Measurements from ENCODE around the gene NOS3. TPM values are rescaled to one million over a fixed set of nuclear protein-coding genes. Genes with fewer than 3 reads are reported as not detected.

NOS3 gene
- total and polyA plus RNA-seq, 9 of the 15 experiments (the other 6 are each of a cell fraction or from before 2014, with no cell fraction given) = 1.1 to 121 (median 23.6) TPM

DNA sequence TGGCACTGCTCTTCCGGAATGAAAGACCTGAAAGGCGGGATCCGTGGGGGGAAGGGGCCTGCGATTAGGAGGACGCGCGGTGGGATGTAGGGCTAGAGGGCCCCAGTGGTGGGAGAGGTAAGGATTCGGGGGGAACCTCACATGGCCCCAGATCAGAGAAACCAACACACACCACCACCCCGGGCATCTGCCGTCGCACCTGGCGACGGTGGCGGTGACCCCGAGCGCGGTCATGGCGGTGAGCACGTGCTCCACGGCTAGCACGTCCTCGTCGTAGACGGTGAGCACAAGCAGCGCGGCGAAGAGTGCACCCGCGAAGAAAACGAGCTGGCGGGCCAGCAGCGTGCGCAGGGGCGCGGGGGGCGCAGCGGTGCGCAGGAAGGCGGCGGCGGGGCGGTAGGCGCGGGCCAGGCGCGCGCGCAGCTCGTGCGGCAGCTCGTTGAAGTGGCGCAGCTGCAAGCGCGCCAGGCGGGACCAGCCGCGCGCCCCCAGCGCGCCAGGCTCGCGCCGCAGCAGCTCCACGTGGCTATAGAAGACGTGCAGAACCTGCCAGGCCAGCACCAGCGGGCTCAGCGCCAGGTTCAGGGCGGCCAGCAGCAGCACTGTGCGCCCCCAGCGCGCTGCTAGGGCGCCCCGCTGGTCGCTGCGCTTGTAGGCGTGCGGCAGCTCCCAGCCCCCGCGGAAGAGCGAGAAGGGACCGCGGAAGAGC, 27.8 kb downstream of the NOS3 start (continued):
- 0 out of 2 replicates have a peak, but pooled peaks have one; percentile 4 for TF ChIP-seq CBX1 (IDR thresholded peaks at IDR 0.05; ENCODE audit: low read depth)
- TF ChIP-seq SAFB (IDR thresholded peaks at IDR 0.05; ENCODE audit: borderline replicate concordance, low read depth, low read length) = 0 out of 2 replicates have a peak, but pooled peaks have one; percentile 36
- no peak for TF ChIP-seq ARID1B (IDR thresholded peaks at IDR 0.05)
- no peak for TF ChIP-seq LCOR (CRISPR knock-in tag; IDR thresholded peaks at IDR 0.05)
- TF ChIP-seq ZNF75A (CRISPR knock-in tag; IDR thresholded peaks at IDR 0.05) = no peak
- TF ChIP-seq NCOA6 (IDR thresholded peaks at IDR 0.05) = no peak
- TF ChIP-seq MAZ (CRISPR knock-in tag; conservative IDR thresholded peaks at IDR 0.05 in 1 of 2, IDR thresholded peaks at IDR 0.05 in 1 of 2) = 0 out of 4 replicates have a peak, but pooled peaks of 1 of the 2 experiments have one; percentile 7
- TF ChIP-seq, protein P1, sequence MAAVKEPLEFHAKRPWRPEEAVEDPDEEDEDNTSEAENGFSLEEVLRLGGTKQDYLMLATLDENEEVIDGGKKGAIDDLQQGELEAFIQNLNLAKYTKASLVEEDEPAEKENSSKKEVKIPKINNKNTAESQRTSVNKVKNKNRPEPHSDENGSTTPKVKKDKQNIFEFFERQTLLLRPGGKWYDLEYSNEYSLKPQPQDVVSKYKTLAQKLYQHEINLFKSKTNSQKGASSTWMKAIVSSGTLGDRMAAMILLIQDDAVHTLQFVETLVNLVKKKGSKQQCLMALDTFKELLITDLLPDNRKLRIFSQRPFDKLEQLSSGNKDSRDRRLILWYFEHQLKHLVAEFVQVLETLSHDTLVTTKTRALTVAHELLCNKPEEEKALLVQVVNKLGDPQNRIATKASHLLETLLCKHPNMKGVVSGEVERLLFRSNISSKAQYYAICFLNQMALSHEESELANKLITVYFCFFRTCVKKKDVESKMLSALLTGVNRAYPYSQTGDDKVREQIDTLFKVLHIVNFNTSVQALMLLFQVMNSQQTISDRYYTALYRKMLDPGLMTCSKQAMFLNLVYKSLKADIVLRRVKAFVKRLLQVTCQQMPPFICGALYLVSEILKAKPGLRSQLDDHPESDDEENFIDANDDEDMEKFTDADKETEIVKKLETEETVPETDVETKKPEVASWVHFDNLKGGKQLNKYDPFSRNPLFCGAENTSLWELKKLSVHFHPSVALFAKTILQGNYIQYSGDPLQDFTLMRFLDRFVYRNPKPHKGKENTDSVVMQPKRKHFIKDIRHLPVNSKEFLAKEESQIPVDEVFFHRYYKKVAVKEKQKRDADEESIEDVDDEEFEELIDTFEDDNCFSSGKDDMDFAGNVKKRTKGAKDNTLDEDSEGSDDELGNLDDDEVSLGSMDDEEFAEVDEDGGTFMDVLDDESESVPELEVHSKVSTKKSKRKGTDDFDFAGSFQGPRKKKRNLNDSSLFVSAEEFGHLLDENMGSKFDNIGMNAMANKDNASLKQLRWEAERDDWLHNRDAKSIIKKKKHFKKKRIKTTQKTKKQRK (IDR thresholded peaks at IDR 0.05; ENCODE audit: borderline replicate concordance, low read depth, low read length) = no peak
- TF ChIP-seq ESRRA (IDR thresholded peaks at IDR 0.05; ENCODE audit: borderline replicate concordance, low read depth) = no peak
- TF ChIP-seq ZBTB1 (CRISPR knock-in tag; IDR thresholded peaks at IDR 0.05; ENCODE audit: borderline replicate concordance, low read depth) = 0 out of 2 replicates have a peak, but pooled peaks have one; percentile 27
- no peak for TF ChIP-seq THRAP3 (IDR thresholded peaks at IDR 0.05; ENCODE audit: borderline replicate concordance)
- no peak for TF ChIP-seq BMI1 (IDR thresholded peaks at IDR 0.05; ENCODE audit: low read length)
- TF ChIP-seq SNRNP70 (optimal IDR thresholded peaks at IDR 0.05; ENCODE audit: low read depth, low read length) = no peak
- TF ChIP-seq ZNF140 (CRISPR knock-in tag; IDR thresholded peaks at IDR 0.05) = no peak
- no peak for TF ChIP-seq XRCC4 (IDR thresholded peaks at IDR 0.05; ENCODE audit: extremely low read depth, insufficient read depth, insufficient read length)
- no peak for TF ChIP-seq POU5F1 (IDR thresholded peaks at IDR 0.05; ENCODE audit: borderline replicate concordance, low read depth, low read length, partially characterized antibody)
- TF ChIP-seq SMAD1 (IDR thresholded peaks at IDR 0.05; ENCODE audit: low read depth, low read length, partially characterized antibody) = no peak
- no peak for TF ChIP-seq RBM14 (IDR thresholded peaks at IDR 0.05; ENCODE audit: borderline replicate concordance, insufficient read depth, low read depth, low read length)
- TF ChIP-seq L3MBTL2 (IDR thresholded peaks at IDR 0.05) = peak; percentile 11; the same call in 1 of the 2 replicates
- TF ChIP-seq ILK (tag; IDR thresholded peaks at IDR 0.05; ENCODE audit: borderline replicate concordance, low read depth) = no peak
- TF ChIP-seq SIN3A (IDR thresholded peaks at IDR 0.05; ENCODE audit: borderline replicate concordance in 2 of 2, control insufficient read depth in 1 of 2, low read depth in 2 of 2, low read length in 2 of 2) = no peak
- no peak for TF ChIP-seq CBFA2T2 (conservative IDR thresholded peaks at IDR 0.05)
- TF ChIP-seq TBL1XR1 (IDR thresholded peaks at IDR 0.05; ENCODE audit: low read length in 2 of 2) = no peak
- TF ChIP-seq, protein P2, sequence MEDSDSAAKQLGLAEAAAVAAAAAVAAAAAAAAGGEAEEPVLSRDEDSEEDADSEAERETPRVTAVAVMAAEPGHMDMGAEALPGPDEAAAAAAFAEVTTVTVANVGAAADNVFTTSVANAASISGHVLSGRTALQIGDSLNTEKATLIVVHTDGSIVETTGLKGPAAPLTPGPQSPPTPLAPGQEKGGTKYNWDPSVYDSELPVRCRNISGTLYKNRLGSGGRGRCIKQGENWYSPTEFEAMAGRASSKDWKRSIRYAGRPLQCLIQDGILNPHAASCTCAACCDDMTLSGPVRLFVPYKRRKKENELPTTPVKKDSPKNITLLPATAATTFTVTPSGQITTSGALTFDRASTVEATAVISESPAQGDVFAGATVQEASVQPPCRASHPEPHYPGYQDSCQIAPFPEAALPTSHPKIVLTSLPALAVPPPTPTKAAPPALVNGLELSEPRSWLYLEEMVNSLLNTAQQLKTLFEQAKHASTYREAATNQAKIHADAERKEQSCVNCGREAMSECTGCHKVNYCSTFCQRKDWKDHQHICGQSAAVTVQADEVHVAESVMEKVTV (CRISPR knock-in tag; IDR thresholded peaks at IDR 0.05) = no peak

Measured in K562 (cell line).